IgD-negative memory B cell (primary cell): ENCODE measurements around the gene TRPM3. TPM values are rescaled to one million over a fixed set of nuclear protein-coding genes. Genes with fewer than 3 reads are reported as not detected.

Experiments
- H3K27ac Mint-ChIP-seq, 3 donors: one replicate each; pipeline ENCODE4 v1.8.0; 2020 to 2022; ENCODE audit warnings: mild to moderate bottlenecking in 3 of 3, mixed read lengths in 3 of 3, moderate library complexity in 1 of 3
- H3K27me3 Mint-ChIP-seq: one replicate; pipeline ENCODE4 v1.8.0; 2021; ENCODE audit warnings: mixed read lengths
- H3K36me3 Mint-ChIP-seq: one replicate; pipeline ENCODE4 v1.8.0; 2020; ENCODE audit warnings: mild to moderate bottlenecking, mixed read lengths
- H3K4me1 Mint-ChIP-seq, 3 donors: one replicate each; pipeline ENCODE4 v1.8.0; 2020 to 2022; ENCODE audit warnings: mixed read lengths in 3 of 3, mild to moderate bottlenecking in 1 of 3
- H3K4me3 Mint-ChIP-seq, 4 donors: one replicate each; pipeline ENCODE4 v1.8.0; 2020 to 2022; ENCODE audit warnings: mild to moderate bottlenecking in 4 of 4, mixed read lengths in 4 of 4, moderate library complexity in 3 of 4
- H3K9me3 Mint-ChIP-seq, 3 donors: one replicate each; pipeline ENCODE4 v1.8.0; 2020 to 2021; ENCODE audit warnings: mixed read lengths in 3 of 3, mild to moderate bottlenecking in 1 of 3
- polyA plus RNA-seq: library from polyadenylated mRNA; unstranded; fragments of 300-500 nt; fragmentation: Illumina TruSeq; gene quantifications from one replicate; pipeline ENCODE4 v1.2.3, GENCODE V29; 2021

Gene TRPM3
- polyA plus RNA-seq, 1 donor from 2014 or later, result not detected

DNA sequence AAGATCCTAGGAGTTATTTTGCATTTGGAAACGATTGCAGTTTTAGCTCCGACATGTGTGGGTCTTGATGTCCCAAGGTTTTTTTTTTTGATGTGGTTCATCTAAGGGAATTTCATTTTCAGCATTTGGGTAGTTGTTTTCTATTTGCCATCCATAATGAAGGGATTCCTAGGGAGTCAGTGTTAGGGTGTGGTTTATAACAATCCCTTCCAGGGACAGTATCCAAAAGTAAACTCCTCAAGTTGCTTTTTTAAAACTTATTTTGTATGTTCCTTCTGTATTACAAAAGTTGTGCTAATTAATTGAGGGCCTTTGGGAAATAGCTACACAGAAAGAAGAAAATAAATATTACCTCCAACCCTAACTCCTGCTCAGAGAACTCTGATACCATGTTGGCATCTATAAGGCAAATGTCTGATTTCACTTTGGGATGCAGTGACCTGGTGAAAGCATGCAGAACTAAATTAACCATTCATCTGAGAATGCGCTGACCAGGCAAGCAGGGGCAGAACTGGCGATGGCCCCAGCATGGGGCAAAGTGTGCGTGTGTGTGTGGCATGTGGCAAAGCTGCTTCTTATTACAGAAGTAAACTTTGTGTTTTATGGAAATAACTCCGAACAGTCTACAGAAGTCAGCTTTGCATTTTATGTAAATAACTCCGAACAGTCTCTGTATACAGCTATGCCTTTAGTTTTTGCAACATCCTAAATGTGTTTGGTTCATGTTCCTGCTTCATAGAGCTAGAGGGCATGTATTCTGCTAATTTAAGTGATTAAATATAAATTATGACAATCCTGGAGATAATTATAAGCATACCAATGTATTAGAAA is 237.2 kb downstream of the TRPM3 start:
- Mint-ChIP-seq H3K4me1 (no peaks in the 10 kb centered on the region), H3K27ac (no peak overlapping the region), H3K36me3 (no peaks in the 10 kb centered on the region), H3K27me3 (peaks cover 3% of the 10 kb centered on the region), H3K9me3 (peaks cover 0 to 2% (median 0%) of the 10 kb centered on the region in 3 donors), H3K4me3 (no peak overlapping the region)

DNA sequence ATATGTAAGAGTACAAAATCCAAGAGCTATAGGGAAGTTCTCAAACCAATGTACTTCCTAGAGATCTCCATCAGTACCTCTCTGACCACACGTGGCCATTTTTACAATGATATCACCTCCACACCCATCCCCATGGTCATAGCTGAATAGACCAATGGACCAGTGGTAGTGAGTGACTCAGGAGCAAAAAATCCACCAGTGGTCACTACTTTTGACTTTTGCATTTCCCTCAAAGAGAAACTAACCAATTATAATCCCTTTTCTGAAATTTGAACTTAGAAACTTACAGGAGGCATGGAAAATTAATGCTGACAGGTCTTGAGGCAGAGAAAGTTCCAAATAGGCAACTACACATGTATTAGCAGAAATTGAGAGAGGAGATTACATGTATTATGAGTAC is 238.4 kb downstream of the TRPM3 start:
- Mint-ChIP-seq H3K4me3 (no peak overlapping the region), H3K4me1 (no peaks in the 10 kb centered on the region), H3K27ac (no peak overlapping the region), H3K9me3 (no peaks in the 10 kb centered on the region), H3K27me3 (peaks cover 3% of the 10 kb centered on the region), H3K36me3 (no peaks in the 10 kb centered on the region)

- Mint-ChIP-seq H3K4me1 (no peaks in the 10 kb centered on the region), H3K36me3 (no peaks in the 10 kb centered on the region), H3K4me3 (no peak overlapping the region), H3K27ac (no peak overlapping the region), H3K27me3 (no peaks in the 10 kb centered on the region), H3K9me3 (no peaks in the 10 kb centered on the region)
Measured at GRCh38 chr9:70881333-70881732, 240.1 kb downstream of the TRPM3 start.

- Mint-ChIP-seq H3K4me3 (no peak overlapping the region), H3K27me3 (no peaks in the 10 kb centered on the region), H3K36me3 (no peaks in the 10 kb centered on the region), H3K4me1 (no peaks in the 10 kb centered on the region), H3K27ac (no peak overlapping the region), H3K9me3 (no peaks in the 10 kb centered on the region)
Measured at GRCh38 chr9:70880535-70880934, 240.9 kb downstream of the TRPM3 start.

DNA sequence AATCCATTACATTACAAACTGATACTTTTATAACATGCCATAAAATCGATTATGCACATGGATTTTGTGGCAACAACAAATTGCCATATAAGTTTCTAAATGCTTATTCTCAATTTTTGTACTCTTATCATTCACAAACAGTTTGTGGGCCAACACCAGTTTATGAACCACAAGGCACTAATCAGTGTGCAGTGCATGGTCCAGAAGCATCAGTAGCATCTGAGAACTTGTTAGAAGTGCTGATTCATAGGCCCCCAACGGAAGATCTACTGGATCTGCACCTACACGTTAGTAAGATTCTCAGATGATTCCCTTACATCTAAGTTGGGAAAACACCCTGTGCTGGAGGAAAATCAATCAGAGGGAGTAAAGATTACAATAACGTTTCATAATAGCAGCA is 242.8 kb downstream of the TRPM3 start:
- Mint-ChIP-seq H3K27me3 (no peaks in the 10 kb centered on the region), H3K36me3 (no peaks in the 10 kb centered on the region), H3K4me3 (no peak overlapping the region), H3K4me1 (no peaks in the 10 kb centered on the region), H3K27ac (no peak overlapping the region), H3K9me3 (no peaks in the 10 kb centered on the region)

- H3K9me3 Mint-ChIP-seq, result no peaks in the 10 kb centered on the region
- no peak overlapping the region for H3K4me3 Mint-ChIP-seq
- H3K27ac Mint-ChIP-seq, result no peak overlapping the region
- no peaks in the 10 kb centered on the region for H3K27me3 Mint-ChIP-seq
- no peaks in the 10 kb centered on the region for H3K36me3 Mint-ChIP-seq
- H3K4me1 Mint-ChIP-seq, result no peaks in the 10 kb centered on the region
Measured at GRCh38 chr9:70874451-70874850, 247.0 kb downstream of the TRPM3 start.

DNA sequence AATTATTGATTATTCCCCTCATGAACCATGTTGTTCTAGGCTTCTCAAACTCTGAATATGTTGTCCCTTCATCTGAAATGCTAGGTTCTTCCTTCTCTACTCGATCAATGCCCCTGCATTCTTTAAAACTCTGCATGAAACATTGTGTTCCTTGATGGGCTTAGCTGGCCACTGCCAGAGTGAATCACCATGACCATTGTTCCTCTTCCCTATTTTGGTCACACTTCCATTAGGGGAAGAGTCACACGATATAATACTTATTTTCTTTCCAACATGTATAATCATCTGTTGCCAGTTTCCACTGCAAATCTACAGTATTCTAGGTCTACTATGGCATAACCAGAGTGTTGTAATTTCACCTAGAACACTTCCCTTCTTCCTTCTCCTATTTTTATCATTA is 247.9 kb downstream of the TRPM3 start:
- Mint-ChIP-seq H3K4me3 (no peak overlapping the region), H3K27me3 (peaks cover 3% of the 10 kb centered on the region), H3K27ac (peak overlapping the region in 1 of 3 donors; percentile 24), H3K36me3 (no peaks in the 10 kb centered on the region), H3K9me3 (no peaks in the 10 kb centered on the region), H3K4me1 (no peaks in the 10 kb centered on the region)

GRCh38 chr9:70868661-70869652 is 252.5 kb downstream of the TRPM3 start:
- peaks cover 3% of the 10 kb centered on the region for H3K27me3 Mint-ChIP-seq
- no peak overlapping the region for H3K4me3 Mint-ChIP-seq
- H3K36me3 Mint-ChIP-seq, result no peaks in the 10 kb centered on the region
- no peaks in the 10 kb centered on the region for H3K9me3 Mint-ChIP-seq
- peak overlapping the region in 1 of 3 donors; percentile 16 for H3K27ac Mint-ChIP-seq
- H3K4me1 Mint-ChIP-seq, result no peaks in the 10 kb centered on the region

DNA sequence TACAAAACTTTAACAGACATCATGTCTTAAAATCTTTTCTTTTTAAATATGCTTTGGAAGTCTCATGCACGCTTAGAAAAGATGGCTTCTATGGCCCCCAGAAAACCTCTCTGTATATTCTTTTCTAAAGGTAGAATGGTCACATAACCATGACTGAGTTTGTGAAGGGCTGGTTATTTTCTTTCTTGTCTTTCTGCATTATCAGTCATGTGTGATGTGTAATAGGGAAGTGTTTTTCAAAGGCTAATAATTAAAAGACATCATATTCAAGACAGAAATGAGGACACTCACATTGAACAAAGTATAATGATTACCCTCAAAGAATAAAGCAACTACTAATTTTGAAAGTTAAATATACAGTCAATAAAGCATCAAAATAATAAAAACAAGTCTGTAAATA is 253.4 kb downstream of the TRPM3 start:
- no peaks in the 10 kb centered on the region for H3K36me3 Mint-ChIP-seq
- H3K27ac Mint-ChIP-seq, result no peak overlapping the region
- H3K4me3 Mint-ChIP-seq, result no peak overlapping the region
- H3K9me3 Mint-ChIP-seq, result no peaks in the 10 kb centered on the region
- H3K27me3 Mint-ChIP-seq, result peaks cover 3% of the 10 kb centered on the region
- H3K4me1 Mint-ChIP-seq, result no peaks in the 10 kb centered on the region

- H3K27ac Mint-ChIP-seq, result no peak overlapping the region
- peaks cover 3% of the 10 kb centered on the region for H3K27me3 Mint-ChIP-seq
- no peaks in the 10 kb centered on the region for H3K4me1 Mint-ChIP-seq
Measured at GRCh38 chr9:70865471-70865870, 255.9 kb downstream of the TRPM3 start.

DNA sequence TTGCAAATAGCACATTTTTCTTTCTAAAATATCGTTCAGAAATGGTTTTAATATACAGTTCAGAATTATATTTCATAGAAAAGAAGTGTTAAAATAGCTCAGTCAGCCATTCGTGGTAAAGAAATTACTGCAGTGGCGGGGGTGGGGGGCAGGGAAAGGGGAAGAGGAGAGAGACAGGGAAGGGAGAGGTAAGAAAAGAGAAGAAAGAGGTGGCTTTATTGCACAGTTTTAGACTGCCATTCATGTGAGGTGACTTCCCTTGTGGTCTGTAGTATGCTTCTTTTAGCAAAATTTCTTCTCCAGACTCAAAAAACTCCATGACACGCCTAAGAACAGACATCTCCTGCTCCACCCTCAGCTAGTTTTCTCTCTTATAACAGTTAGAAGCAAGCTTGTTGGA is 259.6 kb downstream of the TRPM3 start:
- Mint-ChIP-seq H3K4me3 (no peak overlapping the region), H3K27me3 (peaks cover 3% of the 10 kb centered on the region), H3K9me3 (no peaks in the 10 kb centered on the region), H3K36me3 (no peaks in the 10 kb centered on the region), H3K27ac (no peak overlapping the region), H3K4me1 (no peaks in the 10 kb centered on the region)

More at GRCh38 chr9:70865471-70865870, 255.9 kb downstream of the TRPM3 start:
- Mint-ChIP-seq H3K36me3 (no peaks in the 10 kb centered on the region), H3K4me3 (no peak overlapping the region), H3K9me3 (no peaks in the 10 kb centered on the region)

GRCh38 chr9:70861376-70861775 is 260.0 kb downstream of the TRPM3 start:
- Mint-ChIP-seq H3K27me3 (peaks cover 3% of the 10 kb centered on the region), H3K27ac (no peak overlapping the region), H3K4me3 (no peak overlapping the region), H3K4me1 (no peaks in the 10 kb centered on the region), H3K36me3 (no peaks in the 10 kb centered on the region), H3K9me3 (no peaks in the 10 kb centered on the region)

GRCh38 chr9:70859694-70860093 is 261.7 kb downstream of the TRPM3 start:
- H3K27ac Mint-ChIP-seq, result no peak overlapping the region
- no peak overlapping the region for H3K4me3 Mint-ChIP-seq
- no peaks in the 10 kb centered on the region for H3K9me3 Mint-ChIP-seq
- no peaks in the 10 kb centered on the region for H3K4me1 Mint-ChIP-seq
- peaks cover 3% of the 10 kb centered on the region for H3K27me3 Mint-ChIP-seq
- H3K36me3 Mint-ChIP-seq, result no peaks in the 10 kb centered on the region

DNA sequence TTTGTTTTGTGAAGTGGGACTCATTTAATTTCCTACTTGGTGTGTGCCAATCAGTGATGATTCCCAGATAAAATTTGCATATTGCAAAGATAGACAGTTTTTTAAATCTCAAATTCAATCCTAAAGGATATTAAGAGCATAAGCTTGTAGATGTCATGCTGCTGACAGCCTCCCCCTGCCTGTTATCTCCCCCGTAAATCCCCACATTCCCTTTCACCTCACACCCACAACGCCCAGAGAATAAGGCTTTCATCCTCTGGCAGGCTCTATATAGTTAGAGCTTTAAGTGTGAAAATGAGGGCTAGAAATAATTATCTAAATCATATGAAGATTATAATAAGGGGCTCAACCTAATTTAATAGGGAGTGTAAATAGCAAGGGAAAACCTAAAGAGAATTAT is 265.0 kb downstream of the TRPM3 start:
- no peak overlapping the region for H3K27ac Mint-ChIP-seq
- no peaks in the 10 kb centered on the region for H3K36me3 Mint-ChIP-seq
- no peak overlapping the region for H3K4me3 Mint-ChIP-seq
- H3K9me3 Mint-ChIP-seq, result no peaks in the 10 kb centered on the region
- peaks cover 3% of the 10 kb centered on the region for H3K27me3 Mint-ChIP-seq
- H3K4me1 Mint-ChIP-seq, result no peaks in the 10 kb centered on the region

GRCh38 chr9:70852711-70853240 is 268.6 kb downstream of the TRPM3 start:
- Mint-ChIP-seq H3K9me3 (no peaks in the 10 kb centered on the region), H3K27me3 (no peaks in the 10 kb centered on the region)

More at GRCh38 chr9:70852711-70853240, 268.6 kb downstream of the TRPM3 start:
- Mint-ChIP-seq H3K4me3 (no peak overlapping the region), H3K4me1 (no peaks in the 10 kb centered on the region), H3K36me3 (no peaks in the 10 kb centered on the region), H3K27ac (no peak overlapping the region)
